ENCODE data around the gene SEC22B. TPM values are rescaled to one million over a fixed set of nuclear protein-coding genes. Genes with fewer than 3 reads are reported as not detected.
"Not testable (repeated sequence)": the region's sequence is repeated elsewhere in the genome, so short reads cannot be mapped to it uniquely, and the experiment has no call there.

SEC22B gene
- total RNA-seq, 1 experiment from 2014 or later: 40.8 TPM

DNA sequence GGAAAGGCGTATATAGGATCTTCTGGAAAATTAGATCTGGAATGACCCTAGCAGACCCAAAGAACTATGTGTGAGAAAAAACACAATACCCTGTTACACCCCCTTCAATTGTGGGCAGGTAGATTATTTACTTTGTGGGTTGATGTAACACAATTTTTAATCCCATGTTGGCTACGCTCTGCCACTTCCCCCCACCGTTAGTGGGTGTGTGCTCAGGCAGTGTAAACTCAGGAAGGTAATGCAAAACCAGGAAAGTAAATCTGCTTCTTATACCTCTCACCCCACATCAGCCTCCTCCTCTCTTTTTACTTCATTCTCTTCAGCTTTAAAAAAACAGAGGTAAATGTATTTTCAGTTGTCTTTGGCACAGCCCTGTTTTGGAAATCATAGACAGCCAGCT lies 63.2 kb downstream of the SEC22B start:
- H3K4me1 ChIP-seq (replicated peaks); H3K27ac ChIP-seq; H3K36me3 ChIP-seq; H3K9me3 ChIP-seq (replicated peaks); H3K4me3 ChIP-seq; H3K27me3 ChIP-seq (replicated peaks); DNase-seq (ENCODE audit: low read depth in 1 of 2, low spot score in 2 of 2): not testable (repeated sequence)

DNA sequence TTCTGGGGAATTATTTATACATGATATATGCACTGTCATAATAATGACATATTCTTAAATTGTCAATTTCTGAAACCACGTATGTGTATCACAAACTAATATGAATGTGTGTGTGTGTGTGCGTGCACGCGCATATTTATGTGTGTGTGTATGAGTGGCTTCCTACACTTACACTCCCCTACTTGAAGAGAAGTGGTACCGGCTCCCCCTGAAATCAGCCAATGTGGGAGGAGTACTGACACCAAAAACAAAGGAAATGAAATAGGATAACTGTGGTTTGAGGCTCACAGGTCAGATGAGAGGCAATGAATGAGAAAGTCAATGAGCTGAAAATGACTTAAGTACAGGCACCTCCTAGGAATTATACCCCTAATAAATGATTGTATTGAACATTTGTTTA lies 64.1 kb downstream of the SEC22B start:
- not testable (repeated sequence) for DNase-seq (ENCODE audit: low read depth in 1 of 2, low spot score in 2 of 2); H3K36me3 ChIP-seq; H3K4me1 ChIP-seq (replicated peaks); H3K9me3 ChIP-seq (replicated peaks); H3K27ac ChIP-seq; H3K27me3 ChIP-seq (replicated peaks); H3K4me3 ChIP-seq

DNA sequence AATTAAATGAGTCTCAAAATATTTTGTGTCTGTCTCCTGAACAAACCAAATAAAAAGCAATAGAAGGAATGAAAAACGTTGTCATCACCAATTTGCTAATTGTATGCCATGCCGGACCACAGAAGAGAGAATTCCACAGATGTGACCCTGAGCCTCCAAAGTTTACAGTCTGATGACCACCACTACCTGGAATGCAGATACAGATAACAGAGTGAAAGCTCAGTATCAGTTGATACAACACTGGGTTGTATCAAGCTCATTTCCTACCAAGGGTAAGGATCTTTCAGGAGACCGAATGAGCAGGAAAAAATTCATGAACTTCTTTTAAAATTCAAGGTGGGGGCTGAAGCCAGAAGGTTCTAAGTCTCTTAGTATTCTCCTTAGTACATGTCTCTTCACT lies 64.5 kb downstream of the SEC22B start:
- not testable (repeated sequence) for H3K4me3 ChIP-seq; H3K36me3 ChIP-seq; H3K4me1 ChIP-seq (replicated peaks); H3K9me3 ChIP-seq (replicated peaks); DNase-seq (ENCODE audit: low read depth in 1 of 2, low spot score in 2 of 2); H3K27me3 ChIP-seq (replicated peaks); H3K27ac ChIP-seq

DNA sequence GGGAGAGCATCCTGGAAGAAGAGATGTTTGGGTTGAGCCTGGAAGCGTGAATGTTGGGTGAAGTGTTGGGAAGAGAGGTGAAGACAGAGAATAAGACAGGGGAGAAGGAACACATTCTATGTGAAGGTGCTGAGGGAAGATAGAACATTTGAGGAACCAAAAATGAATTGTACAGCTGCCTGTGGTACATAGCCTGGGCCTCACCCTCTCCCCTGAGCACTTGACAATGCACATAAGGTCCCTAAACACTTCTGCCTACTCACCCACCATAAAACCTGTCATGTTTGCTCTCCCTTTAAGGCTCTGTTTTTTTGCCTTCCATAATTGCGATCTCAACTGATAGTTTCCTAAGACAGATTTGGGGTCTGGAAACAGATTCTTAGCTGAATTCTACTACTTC lies 65.3 kb downstream of the SEC22B start:
- H3K27me3 ChIP-seq (replicated peaks); H3K4me3 ChIP-seq; DNase-seq (ENCODE audit: low read depth in 1 of 2, low spot score in 2 of 2); H3K27ac ChIP-seq; H3K9me3 ChIP-seq (replicated peaks); H3K4me1 ChIP-seq (replicated peaks); H3K36me3 ChIP-seq: not testable (repeated sequence)

DNA sequence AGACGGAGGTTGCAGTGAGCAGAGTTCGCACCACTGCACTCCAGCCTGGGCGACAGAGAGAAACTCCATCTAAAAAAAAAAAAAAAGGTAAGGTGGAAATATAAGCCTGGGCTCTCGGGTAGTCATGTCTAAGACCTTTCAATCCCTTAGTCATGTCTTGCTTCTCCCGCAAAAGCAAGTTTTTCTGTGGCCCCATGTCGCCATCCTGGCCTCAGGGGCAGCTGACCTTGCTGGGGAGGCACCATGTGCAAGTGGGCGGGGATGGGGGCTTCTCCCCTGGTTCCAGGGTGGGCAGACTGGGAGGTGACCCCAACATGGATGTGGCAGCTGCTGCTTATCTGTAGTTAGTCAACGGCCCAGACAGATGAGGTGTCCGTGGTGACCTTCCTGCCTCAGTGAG lies 66.7 kb downstream of the SEC22B start:
- H3K4me3 ChIP-seq; H3K9me3 ChIP-seq (replicated peaks); H3K36me3 ChIP-seq; DNase-seq (ENCODE audit: low read depth in 1 of 2, low spot score in 2 of 2); H3K27ac ChIP-seq; H3K4me1 ChIP-seq (replicated peaks); H3K27me3 ChIP-seq (replicated peaks): not testable (repeated sequence)

DNA sequence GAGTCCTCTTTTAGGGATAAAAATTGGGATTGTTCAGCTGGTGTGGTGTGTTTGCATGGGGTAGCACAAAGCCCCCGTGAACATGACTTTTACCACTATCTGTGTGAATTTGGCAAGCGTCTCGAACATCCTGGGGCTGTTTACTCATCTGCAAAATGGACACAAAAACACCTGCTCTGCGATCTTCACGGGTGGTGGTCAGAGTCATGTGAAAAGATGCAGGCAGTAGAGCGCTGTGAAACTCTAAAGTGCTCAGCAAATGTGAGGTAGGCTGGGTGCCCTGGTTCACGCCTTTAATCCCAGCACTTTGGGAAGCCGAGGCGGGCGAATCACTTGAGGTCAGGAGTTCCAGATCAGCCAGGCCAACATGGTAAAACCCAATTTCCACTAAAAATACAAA lies 67.1 kb downstream of the SEC22B start:
- not testable (repeated sequence) for H3K4me3 ChIP-seq; H3K4me1 ChIP-seq (replicated peaks); DNase-seq (ENCODE audit: low read depth in 1 of 2, low spot score in 2 of 2); H3K27ac ChIP-seq; H3K36me3 ChIP-seq; H3K27me3 ChIP-seq (replicated peaks); H3K9me3 ChIP-seq (replicated peaks)

DNA sequence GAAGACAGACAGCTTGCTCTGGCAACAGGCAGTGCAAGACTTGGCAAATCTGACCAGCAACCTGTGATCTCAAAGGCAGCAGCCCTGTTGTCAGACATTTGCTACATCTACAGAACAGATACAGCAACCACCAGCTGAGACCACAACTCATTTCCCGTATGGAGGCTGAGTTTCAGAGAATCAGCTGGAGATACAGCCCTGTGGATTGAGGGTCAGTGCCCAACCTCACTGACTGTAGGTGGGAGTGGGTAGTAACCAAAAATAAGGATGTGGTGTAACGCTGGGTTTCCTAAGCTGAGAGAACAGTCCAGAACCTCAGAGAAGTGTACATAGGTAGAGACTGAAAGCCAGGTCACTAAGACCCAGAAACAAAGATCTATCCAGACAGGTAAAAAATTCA lies 71.0 kb downstream of the SEC22B start:
- H3K27ac ChIP-seq: not testable (repeated sequence)

DNA sequence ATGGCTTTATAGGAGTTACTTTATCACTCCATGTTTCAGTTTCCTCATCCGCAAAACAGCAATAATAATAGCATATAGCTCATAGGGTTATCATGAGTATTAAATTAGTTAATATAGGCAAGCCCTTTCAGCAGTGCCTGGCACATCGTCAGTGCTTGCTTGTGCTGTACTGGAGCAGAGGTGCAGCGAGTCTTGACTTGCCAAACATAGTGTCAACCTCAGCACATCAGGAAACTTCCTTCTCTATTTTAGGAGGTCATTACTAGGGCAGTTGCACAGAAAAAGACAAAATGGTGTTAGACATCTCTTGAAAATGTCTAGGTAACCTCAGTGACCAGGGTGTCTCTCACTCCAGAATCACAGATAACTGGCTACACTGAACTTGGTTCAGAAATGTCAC lies 72.6 kb downstream of the SEC22B start:
- not testable (repeated sequence) for H3K4me1 ChIP-seq (replicated peaks); H3K9me3 ChIP-seq (replicated peaks); H3K27me3 ChIP-seq (replicated peaks); DNase-seq (ENCODE audit: low read depth in 1 of 2, low spot score in 2 of 2); H3K27ac ChIP-seq; H3K36me3 ChIP-seq; H3K4me3 ChIP-seq

More for the DNA sequence above, 71.0 kb downstream of the SEC22B start:
- not testable (repeated sequence) for DNase-seq (ENCODE audit: low read depth in 1 of 2, low spot score in 2 of 2); H3K4me3 ChIP-seq; H3K4me1 ChIP-seq (replicated peaks); H3K36me3 ChIP-seq; H3K27me3 ChIP-seq (replicated peaks); H3K9me3 ChIP-seq (replicated peaks)

DNA sequence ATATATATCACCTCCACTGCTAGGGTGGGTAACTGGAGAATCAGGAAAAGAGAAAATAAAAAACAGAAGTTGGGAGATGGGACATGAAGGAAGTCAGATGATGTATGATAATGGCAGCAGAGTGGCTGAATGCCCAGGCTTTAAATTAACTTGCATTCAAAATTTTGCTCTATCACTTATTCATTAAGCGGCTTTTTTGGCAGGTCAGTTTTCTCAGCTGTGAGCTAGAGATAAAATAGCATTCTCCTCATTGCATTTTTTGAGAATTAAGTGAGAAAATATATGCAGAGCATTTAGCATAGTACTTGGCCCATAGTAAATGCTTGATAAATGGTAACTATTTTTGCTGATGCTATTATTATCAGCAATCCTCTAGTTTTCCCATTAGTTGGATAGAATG lies 74.7 kb downstream of the SEC22B start:
- DNase-seq (ENCODE audit: low read depth in 1 of 2, low spot score in 2 of 2); H3K4me3 ChIP-seq; H3K27ac ChIP-seq; H3K36me3 ChIP-seq; H3K9me3 ChIP-seq (replicated peaks); H3K27me3 ChIP-seq (replicated peaks); H3K4me1 ChIP-seq (replicated peaks): not testable (repeated sequence)

Other genes starting within 250 kb of the SEC22B start
- 77.2 and 103 TPM in 2 replicates for gene NOTCH2, start 106.9 kb downstream of the SEC22B start, total RNA-seq (2014; rRNA removed; shearing (Covaris generic))
- 4.8 and 8.8 TPM in 2 replicates for gene NBPF8, start 238.5 kb upstream of the SEC22B start, total RNA-seq (2014; rRNA removed; shearing (Covaris generic))

Data from SJSA1 (cell line).